Measurements from ENCODE around the gene LRSAM1. TPM values are rescaled to one million over a fixed set of nuclear protein-coding genes. Genes with fewer than 3 reads are reported as not detected.

The LRSAM1 gene
- polyA plus RNA-seq, 1 donor: 17.5 TPM

DNA sequence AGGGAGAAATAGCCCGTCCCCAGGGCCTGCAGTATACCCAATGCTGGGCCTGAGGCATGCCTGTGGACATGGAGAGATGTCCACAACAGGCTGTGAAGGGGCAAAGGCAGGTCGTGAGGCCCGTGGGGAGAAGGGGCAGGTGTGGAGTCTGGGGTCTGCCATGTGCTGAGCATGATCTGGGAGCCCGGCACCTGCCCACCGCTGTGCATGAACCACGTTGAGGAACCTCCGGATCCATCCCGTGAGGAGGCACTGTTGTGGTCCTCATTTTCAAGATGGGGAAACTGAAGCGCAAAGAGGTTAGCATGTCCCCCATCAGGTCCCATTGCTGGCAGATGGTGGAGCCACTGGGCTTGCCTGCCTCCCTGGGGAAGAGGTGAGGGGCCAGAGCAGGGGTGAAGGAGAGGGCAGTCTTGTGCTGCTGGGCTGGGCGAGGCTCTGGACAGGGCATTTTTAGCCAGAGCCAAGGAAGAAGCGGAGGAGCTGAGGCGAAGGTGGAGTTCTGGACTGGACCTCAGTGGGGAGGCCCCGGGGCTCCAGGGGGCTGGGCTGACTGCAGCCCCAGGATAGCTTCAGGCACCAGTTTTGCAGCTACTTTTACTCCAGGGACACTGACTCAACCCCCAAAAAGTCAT lies 46.5 kb downstream of the LRSAM1 start:
- Histone ChIP-seq H3K4me3 (ENCODE audit: low read length) (no peak overlapping the region), H3K4me1 (ENCODE audit: control insufficient read depth, insufficient read depth, low read length) (peaks cover 5% of the 10 kb centered on the region), H3K9me3 (ENCODE audit: control insufficient read depth, low read depth, low read length) (no peaks in the 10 kb centered on the region), H3K36me3 (ENCODE audit: control insufficient read depth, insufficient read depth, low read length) (peaks cover 52% of the 10 kb centered on the region), H3K27me3 (ENCODE audit: control insufficient read depth, insufficient read depth, low read length) (no peaks in the 10 kb centered on the region), H3K27ac (ENCODE audit: low read length) (no peak overlapping the region)
- DNase-seq: no peak
- WGBS (ENCODE audit: insufficient coverage, low lambda C conversion rate): no CpG with 5 or more reads among the region's 13 CpGs

DNA sequence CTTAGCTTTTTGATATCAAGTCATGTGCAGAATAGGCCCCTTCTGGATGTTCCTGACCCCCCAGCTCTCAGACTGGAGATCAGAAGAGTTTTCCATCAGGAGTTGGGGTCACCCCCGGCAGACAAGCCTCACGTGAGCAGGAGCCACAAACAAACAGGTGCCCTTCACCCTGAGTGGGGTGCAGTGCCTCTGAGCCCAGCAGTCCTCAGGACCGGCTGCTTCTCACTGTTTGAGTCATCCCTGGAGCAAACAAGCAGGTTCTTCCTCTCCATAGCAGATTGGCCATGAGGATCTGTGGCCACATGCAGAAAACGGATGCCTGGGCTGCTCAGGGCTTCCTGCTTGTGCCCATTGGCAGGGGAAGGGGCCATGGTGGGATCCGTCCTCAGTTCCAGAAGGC lies 47.0 kb downstream of the LRSAM1 start:
- WGBS (ENCODE audit: insufficient coverage, low lambda C conversion rate): no CpG with 5 or more reads among the region's 5 CpGs
- no peak for DNase-seq
- Histone ChIP-seq H3K27ac (ENCODE audit: low read length) (no peak overlapping the region), H3K9me3 (ENCODE audit: control insufficient read depth, low read depth, low read length) (no peaks in the 10 kb centered on the region), H3K4me3 (ENCODE audit: low read length) (no peak overlapping the region), H3K27me3 (ENCODE audit: control insufficient read depth, insufficient read depth, low read length) (no peaks in the 10 kb centered on the region), H3K36me3 (ENCODE audit: control insufficient read depth, insufficient read depth, low read length) (peaks cover 55% of the 10 kb centered on the region), H3K4me1 (ENCODE audit: control insufficient read depth, insufficient read depth, low read length) (peaks cover 5% of the 10 kb centered on the region)

DNA sequence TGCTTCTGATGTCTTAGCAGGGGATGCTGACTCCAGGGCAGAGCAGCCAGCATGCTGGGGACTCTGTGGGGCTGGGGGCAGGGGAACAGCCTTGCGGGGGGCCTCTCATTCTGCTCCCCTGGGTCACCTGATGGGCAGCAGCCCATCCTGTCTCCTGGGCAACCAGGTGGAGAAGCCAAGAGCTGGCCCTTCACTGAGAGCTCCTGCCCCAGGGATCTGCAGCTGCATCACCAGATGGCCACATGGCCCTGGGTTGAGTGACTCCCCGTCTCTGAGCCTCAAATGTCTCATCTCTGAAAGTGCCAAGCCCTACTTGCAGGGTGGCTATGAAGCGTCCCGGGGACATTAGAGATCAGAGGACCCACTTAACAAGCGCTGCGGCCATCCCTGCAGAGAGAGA lies 49.1 kb downstream of the LRSAM1 start:
- peaks cover 58% of the 10 kb centered on the region for H3K36me3 ChIP-seq (ENCODE audit: control insufficient read depth, insufficient read depth, low read length)
- DNase-seq: no peak

DNA sequence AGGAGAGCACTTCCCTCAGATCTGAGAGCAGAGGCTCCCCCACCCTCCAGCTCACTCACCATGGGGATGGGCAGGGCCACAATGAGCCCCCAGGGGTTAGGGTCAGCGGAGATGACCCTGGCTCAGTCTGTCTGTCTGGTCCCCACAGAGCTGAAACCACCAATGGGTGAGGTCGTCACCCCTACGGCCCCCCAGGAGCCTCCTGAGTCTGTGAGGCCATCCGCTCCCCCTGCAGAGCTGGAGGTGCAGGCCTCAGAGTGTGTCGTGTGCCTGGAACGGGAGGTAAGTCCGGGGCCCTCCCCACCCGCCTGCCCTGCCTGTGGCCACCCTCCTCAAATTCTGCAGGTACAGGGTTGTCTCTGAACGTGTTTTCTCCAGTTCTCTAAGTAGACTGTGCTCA lies 49.6 kb downstream of the LRSAM1 start:
- Histone ChIP-seq H3K27ac (ENCODE audit: low read length) (no peak overlapping the region), H3K9me3 (ENCODE audit: control insufficient read depth, low read depth, low read length) (no peaks in the 10 kb centered on the region), H3K27me3 (ENCODE audit: control insufficient read depth, insufficient read depth, low read length) (no peaks in the 10 kb centered on the region), H3K4me3 (ENCODE audit: low read length) (no peak overlapping the region), H3K36me3 (ENCODE audit: control insufficient read depth, insufficient read depth, low read length) (peaks cover 58% of the 10 kb centered on the region), H3K4me1 (ENCODE audit: control insufficient read depth, insufficient read depth, low read length) (no peaks in the 10 kb centered on the region)
- no peak for DNase-seq
- 83% methylated on average over 1 of the region's 9 CpGs for WGBS (ENCODE audit: insufficient coverage, low lambda C conversion rate)

More for the DNA sequence above, 49.1 kb downstream of the LRSAM1 start:
- no peak overlapping the region for H3K4me3 ChIP-seq (ENCODE audit: low read length)
- no peak overlapping the region for H3K27ac ChIP-seq (ENCODE audit: low read length)
- WGBS (ENCODE audit: insufficient coverage, low lambda C conversion rate): no CpG with 5 or more reads among the region's 6 CpGs
- peaks cover 3% of the 10 kb centered on the region for H3K4me1 ChIP-seq (ENCODE audit: control insufficient read depth, insufficient read depth, low read length)
- H3K27me3 ChIP-seq (ENCODE audit: control insufficient read depth, insufficient read depth, low read length): no peaks in the 10 kb centered on the region
- H3K9me3 ChIP-seq (ENCODE audit: control insufficient read depth, low read depth, low read length): no peaks in the 10 kb centered on the region

DNA sequence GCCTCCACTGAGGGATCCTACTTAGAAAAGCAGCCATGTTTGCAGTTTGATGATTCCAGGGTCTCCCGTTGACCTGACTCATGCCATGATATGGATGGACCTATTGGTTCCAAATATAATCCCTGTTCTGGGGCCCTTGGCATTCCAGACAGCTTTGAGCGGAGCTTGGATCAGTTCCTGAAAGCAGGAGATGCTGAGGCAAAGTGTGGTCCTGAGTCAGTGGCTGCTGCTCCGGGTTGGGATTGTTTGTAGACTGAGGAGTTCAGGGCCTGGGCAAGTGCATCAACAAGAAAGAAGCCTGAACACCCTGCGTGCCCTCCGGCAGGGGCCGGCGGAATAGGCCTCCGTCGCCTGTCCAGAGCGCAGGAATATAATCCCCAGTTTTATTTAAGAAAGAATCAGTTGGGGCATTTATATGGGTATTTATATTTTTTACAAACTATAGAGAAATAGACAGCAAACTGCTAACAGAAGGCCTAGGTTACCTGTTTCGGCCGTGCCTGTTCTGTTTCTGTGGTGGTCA lies 50.6 kb downstream of the LRSAM1 start:
- H3K36me3 ChIP-seq (ENCODE audit: control insufficient read depth, insufficient read depth, low read length): peaks cover 56% of the 10 kb centered on the region
- H3K27me3 ChIP-seq (ENCODE audit: control insufficient read depth, insufficient read depth, low read length): no peaks in the 10 kb centered on the region
- H3K9me3 ChIP-seq (ENCODE audit: control insufficient read depth, low read depth, low read length): no peaks in the 10 kb centered on the region
- no peaks in the 10 kb centered on the region for H3K4me1 ChIP-seq (ENCODE audit: control insufficient read depth, insufficient read depth, low read length)
- no peak overlapping the region for H3K4me3 ChIP-seq (ENCODE audit: low read length)
- no CpG with 5 or more reads among the region's 12 CpGs for WGBS (ENCODE audit: insufficient coverage, low lambda C conversion rate)
- DNase-seq: no peak
- no peak overlapping the region for H3K27ac ChIP-seq (ENCODE audit: low read length)

DNA sequence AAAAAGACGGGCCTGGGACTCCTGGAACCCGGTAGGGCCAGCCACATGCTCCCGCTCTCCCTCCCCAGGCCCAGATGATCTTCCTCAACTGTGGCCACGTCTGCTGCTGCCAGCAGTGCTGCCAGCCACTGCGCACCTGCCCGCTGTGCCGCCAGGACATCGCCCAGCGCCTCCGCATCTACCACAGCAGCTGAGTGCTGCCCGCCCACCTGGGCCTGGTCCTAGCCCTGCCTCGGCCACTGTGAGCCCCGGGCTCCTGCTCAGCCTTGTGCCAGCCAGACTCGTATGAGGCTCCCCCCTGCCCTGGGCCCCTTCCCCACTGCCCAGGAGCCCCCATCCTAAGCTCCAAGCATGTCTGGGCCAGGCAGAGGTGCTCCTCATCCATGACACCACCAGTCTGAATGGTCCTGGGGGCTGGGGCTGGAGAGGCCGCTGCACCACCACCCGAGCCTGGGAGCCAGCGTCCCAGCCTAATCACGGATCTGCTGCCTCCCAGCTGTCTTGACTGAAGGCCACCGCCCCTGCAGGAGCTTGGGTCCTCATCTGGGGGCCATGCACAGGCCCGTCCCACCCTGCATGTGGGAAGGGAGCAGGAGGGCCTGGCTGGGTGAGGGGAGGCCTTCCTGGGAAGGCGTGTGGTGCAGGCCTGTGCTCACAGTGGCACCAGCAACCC lies 51.5 kb downstream of the LRSAM1 start:
- Histone ChIP-seq H3K4me1 (ENCODE audit: control insufficient read depth, insufficient read depth, low read length) (no peaks in the 10 kb centered on the region), H3K27ac (ENCODE audit: low read length) (no peak overlapping the region), H3K9me3 (ENCODE audit: control insufficient read depth, low read depth, low read length) (no peaks in the 10 kb centered on the region), H3K4me3 (ENCODE audit: low read length) (no peak overlapping the region), H3K27me3 (ENCODE audit: control insufficient read depth, insufficient read depth, low read length) (no peaks in the 10 kb centered on the region), H3K36me3 (ENCODE audit: control insufficient read depth, insufficient read depth, low read length) (peaks cover 56% of the 10 kb centered on the region)
- DNase-seq: no peak
- WGBS (ENCODE audit: insufficient coverage, low lambda C conversion rate): no CpG with 5 or more reads among the region's 21 CpGs

DNA sequence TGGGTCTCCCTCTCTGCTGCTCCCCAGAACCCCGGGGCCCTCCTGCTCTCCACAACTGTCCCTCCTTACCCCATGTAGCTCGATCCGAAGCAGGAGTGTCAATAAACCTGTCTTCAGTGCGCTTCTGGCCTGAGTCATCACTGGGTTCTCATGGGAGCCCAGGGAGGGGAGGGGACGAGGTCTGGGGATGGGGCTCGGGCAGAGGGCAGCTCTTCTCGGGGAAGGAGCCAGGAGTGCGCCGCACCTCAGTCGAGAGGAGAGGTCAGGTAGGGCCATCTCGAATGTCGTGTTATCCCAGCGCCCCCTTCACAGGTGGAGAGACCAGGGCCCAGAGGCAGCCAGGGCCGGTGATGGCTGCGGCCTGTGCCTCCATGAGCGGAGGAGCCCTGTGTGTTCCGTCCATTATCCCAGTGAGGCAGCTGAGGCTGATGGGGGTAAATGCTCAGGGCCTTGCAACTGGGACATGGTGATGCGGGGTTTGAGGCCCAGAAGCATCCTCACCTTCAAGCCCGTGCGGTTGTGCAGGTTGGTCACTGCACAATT lies 52.1 kb downstream of the LRSAM1 start:
- no peaks in the 10 kb centered on the region for H3K27me3 ChIP-seq (ENCODE audit: control insufficient read depth, insufficient read depth, low read length)
- peaks cover 57% of the 10 kb centered on the region for H3K36me3 ChIP-seq (ENCODE audit: control insufficient read depth, insufficient read depth, low read length)
- no peak overlapping the region for H3K4me3 ChIP-seq (ENCODE audit: low read length)
- H3K9me3 ChIP-seq (ENCODE audit: control insufficient read depth, low read depth, low read length): no peaks in the 10 kb centered on the region
- no peaks in the 10 kb centered on the region for H3K4me1 ChIP-seq (ENCODE audit: control insufficient read depth, insufficient read depth, low read length)
- no peak overlapping the region for H3K27ac ChIP-seq (ENCODE audit: low read length)
- DNase-seq: no peak
- WGBS (ENCODE audit: insufficient coverage, low lambda C conversion rate): no CpG with 5 or more reads among the region's 20 CpGs

DNA sequence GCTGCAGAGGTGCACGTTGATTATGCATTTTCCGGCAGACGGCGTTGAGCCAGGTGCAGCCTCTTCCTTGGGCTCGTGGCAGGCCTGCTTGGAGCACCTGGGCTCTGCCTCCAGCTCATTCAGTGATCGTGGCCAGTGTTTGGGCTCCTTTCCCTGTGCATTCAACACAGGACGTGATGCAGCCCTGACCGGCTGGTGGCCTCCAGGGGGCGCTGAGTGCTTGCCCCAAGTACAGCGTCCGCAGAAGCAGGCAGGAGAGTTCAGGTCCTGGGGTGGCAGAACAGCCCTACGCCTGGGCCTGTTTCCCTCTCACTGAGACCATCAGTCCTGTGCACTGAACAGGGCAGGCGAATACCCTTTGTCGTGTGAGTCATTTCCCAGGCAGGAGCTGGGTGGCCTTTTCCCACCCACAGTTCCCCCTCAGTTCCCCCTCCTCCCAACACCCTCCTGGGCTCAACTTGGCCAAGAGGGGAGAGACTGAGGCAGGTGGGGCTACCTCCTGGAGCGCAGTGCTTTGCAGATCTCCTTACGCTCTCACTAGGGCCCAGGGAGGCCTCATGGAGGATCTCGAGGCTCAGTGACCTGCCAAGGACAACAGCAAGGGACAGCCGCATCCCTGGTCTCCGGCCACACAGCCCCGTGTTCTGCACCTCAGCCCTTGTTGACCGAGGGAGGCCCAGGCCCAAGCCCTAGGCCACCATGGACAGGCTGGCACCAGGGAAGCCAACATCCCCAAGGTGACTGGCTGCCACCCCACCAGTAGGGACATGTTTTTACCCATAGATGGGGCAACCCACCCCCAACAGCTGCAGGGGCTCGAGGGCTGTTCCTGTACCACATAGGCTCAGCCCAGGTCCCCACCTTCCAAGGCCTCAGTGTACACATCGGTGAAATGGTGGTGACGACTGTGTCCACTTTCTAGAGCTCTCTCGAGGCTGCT lies 52.9 kb downstream of the LRSAM1 start:
- Histone ChIP-seq H3K4me1 (ENCODE audit: control insufficient read depth, insufficient read depth, low read length) (no peaks in the 10 kb centered on the region), H3K27me3 (ENCODE audit: control insufficient read depth, insufficient read depth, low read length) (no peaks in the 10 kb centered on the region), H3K27ac (ENCODE audit: low read length) (no peak overlapping the region), H3K36me3 (ENCODE audit: control insufficient read depth, insufficient read depth, low read length) (peaks cover 65% of the 10 kb centered on the region), H3K9me3 (ENCODE audit: control insufficient read depth, low read depth, low read length) (no peaks in the 10 kb centered on the region), H3K4me3 (ENCODE audit: low read length) (no peak overlapping the region)
- 10% methylated on average over 2 of the region's 25 CpGs for WGBS (ENCODE audit: insufficient coverage, low lambda C conversion rate)
- peak; percentile 68 to 76 for DNase-seq

DNA sequence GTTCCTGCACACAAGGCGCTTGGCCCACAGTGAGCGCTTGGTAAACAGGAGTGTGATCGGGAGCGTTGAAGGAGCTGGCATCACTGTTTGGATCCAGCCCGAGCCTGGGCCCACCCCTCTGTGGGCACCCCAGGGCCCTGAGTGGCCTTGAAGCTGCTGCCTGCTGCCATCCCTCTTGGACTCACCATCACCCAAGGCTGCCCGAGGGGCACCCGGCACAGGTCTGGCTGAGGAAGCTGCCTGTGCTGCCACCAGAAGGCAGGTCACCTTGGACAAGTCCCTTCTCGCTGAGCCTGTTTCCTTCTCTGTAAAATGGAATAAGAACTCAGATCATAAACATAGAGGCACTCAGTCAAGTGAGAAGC lies 53.6 kb downstream of the LRSAM1 start:
- H3K36me3 ChIP-seq (ENCODE audit: control insufficient read depth, insufficient read depth, low read length): peaks cover 65% of the 10 kb centered on the region
- no peak overlapping the region for H3K27ac ChIP-seq (ENCODE audit: low read length)
- no peaks in the 10 kb centered on the region for H3K4me1 ChIP-seq (ENCODE audit: control insufficient read depth, insufficient read depth, low read length)
- no peak overlapping the region for H3K4me3 ChIP-seq (ENCODE audit: low read length)
- no CpG with 5 or more reads among the region's 8 CpGs for WGBS (ENCODE audit: insufficient coverage, low lambda C conversion rate)
- H3K27me3 ChIP-seq (ENCODE audit: control insufficient read depth, insufficient read depth, low read length): no peaks in the 10 kb centered on the region
- no peaks in the 10 kb centered on the region for H3K9me3 ChIP-seq (ENCODE audit: control insufficient read depth, low read depth, low read length)
- DNase-seq: no peak
